ELR (cell line): ENCODE data around the gene SFSWAP.

Source experiments
- DNase-seq: peaks from one replicate; pipeline ENCODE4 v3.0.0-alpha.2; 2015; ENCODE audit warnings: low read depth

Gene SFSWAP

GRCh38 chr12:131836193-131836592 lies 125.3 kb downstream of the SFSWAP start:
- peak; percentile 50 for DNase-seq

DNA sequence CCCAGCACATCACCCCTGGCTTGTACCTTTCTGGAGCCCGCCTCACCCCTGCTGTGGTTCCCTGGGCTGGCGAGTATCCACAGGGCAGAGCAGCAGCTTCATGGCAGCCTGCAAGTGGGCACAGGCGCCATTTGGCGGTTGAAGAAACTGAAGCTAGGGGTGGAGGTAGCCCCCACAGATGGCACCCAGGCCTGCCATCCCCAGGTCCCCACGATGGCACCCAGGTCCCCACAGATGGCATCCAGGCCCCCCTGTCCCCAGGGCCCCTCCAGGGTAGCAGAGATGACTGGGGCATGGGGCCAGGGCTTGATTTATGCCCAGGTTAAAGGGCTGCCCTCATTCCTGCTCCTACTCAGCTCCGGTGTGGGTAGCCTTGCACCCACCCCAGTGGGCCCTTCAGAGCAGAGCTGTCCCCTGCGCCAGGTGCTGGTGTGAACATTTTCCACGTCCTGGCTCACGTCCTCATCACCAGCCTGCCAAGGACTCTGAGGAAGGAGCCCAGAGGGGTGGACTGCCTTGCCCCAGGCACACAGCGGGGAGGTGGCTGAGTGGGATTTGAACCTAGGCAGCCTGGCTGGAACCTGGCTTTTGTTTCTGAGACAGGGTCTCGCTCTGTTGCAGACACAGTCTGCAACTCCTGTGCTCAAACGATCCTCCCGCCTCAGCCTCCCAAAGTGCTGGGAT lies 126.0 kb downstream of the SFSWAP start:
- no peak for DNase-seq

DNA sequence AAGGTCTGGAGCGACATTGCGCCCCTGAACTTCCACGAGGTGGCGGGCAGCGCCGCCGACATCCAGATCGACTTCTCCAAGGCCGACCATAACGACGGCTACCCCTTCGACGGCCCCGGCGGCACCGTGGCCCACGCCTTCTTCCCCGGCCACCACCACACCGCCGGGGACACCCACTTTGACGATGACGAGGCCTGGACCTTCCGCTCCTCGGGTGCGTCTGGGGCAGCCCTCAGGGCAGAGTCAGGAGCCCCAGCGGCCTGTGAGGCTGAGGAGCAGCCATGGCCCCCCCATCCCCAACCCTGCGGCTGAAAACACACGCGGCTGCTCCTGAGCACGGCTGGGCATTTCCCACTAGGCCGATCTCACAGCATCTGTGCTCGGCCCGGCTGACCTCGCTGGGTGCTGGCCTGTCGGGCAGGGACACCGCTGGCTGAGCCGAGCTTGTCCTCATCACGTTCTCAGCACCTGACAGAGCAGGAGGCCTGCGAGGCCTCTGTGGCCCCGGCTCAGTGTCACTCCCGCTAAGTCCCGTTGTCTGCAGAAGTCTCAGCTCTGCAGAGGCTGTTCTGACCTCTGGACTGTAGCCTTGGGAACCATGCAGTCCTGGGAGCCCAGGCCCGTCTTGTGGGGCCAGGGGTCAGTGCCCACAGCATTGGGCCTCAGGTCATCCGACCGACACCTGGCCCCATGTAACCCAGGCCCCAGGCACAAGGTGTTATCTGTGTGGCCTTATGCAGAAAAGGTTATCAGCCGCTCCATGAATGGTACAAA lies 129.9 kb downstream of the SFSWAP start:
- DNase-seq, result no peak

DNA sequence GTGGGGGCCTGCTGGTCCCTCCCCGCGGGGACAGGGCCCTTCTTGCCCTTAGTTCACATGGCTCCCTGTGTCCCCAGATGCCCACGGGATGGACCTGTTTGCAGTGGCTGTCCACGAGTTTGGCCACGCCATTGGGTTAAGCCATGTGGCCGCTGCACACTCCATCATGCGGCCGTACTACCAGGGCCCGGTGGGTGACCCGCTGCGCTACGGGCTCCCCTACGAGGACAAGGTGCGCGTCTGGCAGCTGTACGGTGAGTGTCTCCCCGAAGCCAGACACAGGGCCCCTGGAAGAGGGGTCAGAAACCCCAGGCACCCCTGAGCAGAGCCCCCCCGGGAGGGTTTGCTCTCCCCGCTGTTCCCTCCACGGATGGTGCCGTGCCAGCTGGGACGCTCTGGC lies 130.7 kb downstream of the SFSWAP start:
- DNase-seq, result no peak

DNA sequence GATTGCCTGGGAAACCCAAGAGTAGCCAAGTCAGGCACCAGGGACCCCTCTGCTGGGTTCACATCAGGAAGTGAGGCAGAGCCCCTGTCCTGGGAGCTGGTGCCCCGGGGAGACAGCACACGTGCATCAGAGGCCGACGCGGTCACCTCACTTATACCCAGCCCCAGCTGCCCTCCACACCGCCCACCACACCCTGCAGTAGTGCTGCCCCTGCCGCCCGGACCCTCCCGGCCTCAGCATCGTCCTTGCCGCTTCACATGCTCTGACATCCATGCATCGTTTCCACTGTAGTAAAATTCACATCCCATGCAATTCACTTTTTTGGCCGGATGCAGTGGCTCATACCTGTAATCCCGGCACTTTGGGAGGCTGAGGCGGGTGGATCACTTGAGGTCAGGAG lies 131.3 kb downstream of the SFSWAP start:
- DNase-seq, result no peak

- DNase-seq, result no peak
These were observed 132.6 kb downstream of the SFSWAP start for GRCh38 chr12:131843527-131843926.

- DNase-seq, result no peak
These were observed 133.2 kb downstream of the SFSWAP start for GRCh38 chr12:131844140-131844539.

- no peak for DNase-seq
These were observed 133.8 kb downstream of the SFSWAP start for GRCh38 chr12:131844656-131845055.

DNA sequence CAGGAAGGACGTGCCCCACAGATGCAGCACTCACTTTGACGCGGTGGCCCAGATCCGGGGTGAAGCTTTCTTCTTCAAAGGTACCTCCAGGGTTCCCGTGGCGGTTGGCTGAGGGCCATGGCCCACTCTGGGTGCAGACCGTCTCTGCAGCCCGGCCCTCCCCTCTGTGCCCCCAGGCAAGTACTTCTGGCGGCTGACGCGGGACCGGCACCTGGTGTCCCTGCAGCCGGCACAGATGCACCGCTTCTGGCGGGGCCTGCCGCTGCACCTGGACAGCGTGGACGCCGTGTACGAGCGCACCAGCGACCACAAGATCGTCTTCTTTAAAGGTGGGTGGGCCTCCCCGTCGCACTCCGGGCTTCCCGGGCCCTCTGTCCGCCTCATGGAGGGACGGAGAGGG lies 134.2 kb downstream of the SFSWAP start:
- no peak for DNase-seq

GRCh38 chr12:131847456-131847855 lies 136.6 kb downstream of the SFSWAP start:
- DNase-seq, result no peak

- no peak for DNase-seq
These were observed 137.9 kb downstream of the SFSWAP start for GRCh38 chr12:131848753-131849152.
